Lower lobe of right lung (tissue), 2 donors: ENCODE results near the gene FAM161A. TPM values are rescaled to one million over a fixed set of nuclear protein-coding genes. Genes with fewer than 3 reads are reported as not detected.

Experiments
- ATAC-seq, 2 donors: fragments of 200-7000 bp; cut with Tn5 transposase; one replicate each; pipeline ENCODE4 v1.9.1; 2020 to 2022; ENCODE audit warnings: mild to moderate bottlenecking in 2 of 2, moderate library complexity in 2 of 2
- DNase-seq: peaks from one replicate; pipeline ENCODE4 v3.0.0-alpha.2; 2020
- H3K27ac ChIP-seq: fragments of 200-600 bp; one replicate; pipeline ENCODE4 v1.8.0; 2022
- H3K27me3 ChIP-seq: fragments of 200-600 bp; one replicate; pipeline ENCODE4 v1.8.0; 2022; ENCODE audit warnings: low read depth
- H3K36me3 ChIP-seq: fragments of 200-600 bp; one replicate; pipeline ENCODE4 v1.8.0; 2022; ENCODE audit warnings: mild to moderate bottlenecking
- H3K4me1 ChIP-seq: fragments of 200-600 bp; one replicate; pipeline ENCODE4 v1.8.0; 2022
- H3K4me3 ChIP-seq: fragments of 200-600 bp; one replicate; pipeline ENCODE4 v1.8.0; 2022; ENCODE audit warnings: mild to moderate bottlenecking
- H3K9me3 ChIP-seq: fragments of 200-600 bp; one replicate; pipeline ENCODE4 v1.8.0; 2022
- intact Hi-C: fragments of 100-400 bp; cut with DNase I; formaldehyde crosslinking; loops from one replicate; pipeline ENCODE4 v1.11.0; 2022
- long read RNA-seq: library from polyadenylated mRNA; unstranded; transcript quantifications from one replicate; pipeline ENCODE4 v2.0.0, GENCODE V29; 2021
- total RNA-seq: library from RNA; stranded (reverse); fragmentation: NEBNext Ultra II Directional; extraction: Animal tissue kit (Norgen Biotek cat#: 25700); gene quantifications from one replicate; pipeline ENCODE4 v1.2.1, GENCODE V29; 2021
- TF ChIP-seq, protein P1 (sequence below): fragments of 200-600 bp; IDR thresholded peaks from one replicate; pipeline ENCODE4 v1.8.0; 2022; ENCODE audit warnings: antibody characterized with exemption, mild to moderate bottlenecking
- donor health status: DM: no; HTN: yes; CAD: no; lungs with severe emphysema.

Gene FAM161A
- 2.6 TPM for total RNA-seq
- long read RNA-seq, partial matches to known transcripts = 5 of 6 reads
- long read RNA-seq, other reads (novel, unspliced or antisense) = 1 of 6 reads

GRCh38 chr2:61853847-61854563 lies at the start of gene FAM161A:
Gene FAM161A, minus strand, starts transcription at chr2:61854060. Its CDS starts 19 bp downstream, at chr2:61854041.
- peak; percentile 96 to 97 for ATAC-seq
- no peaks in the 10 kb centered on the region for H3K36me3 ChIP-seq
- no peaks in the 10 kb centered on the region for H3K9me3 ChIP-seq
- TF ChIP-seq, protein P1, sequence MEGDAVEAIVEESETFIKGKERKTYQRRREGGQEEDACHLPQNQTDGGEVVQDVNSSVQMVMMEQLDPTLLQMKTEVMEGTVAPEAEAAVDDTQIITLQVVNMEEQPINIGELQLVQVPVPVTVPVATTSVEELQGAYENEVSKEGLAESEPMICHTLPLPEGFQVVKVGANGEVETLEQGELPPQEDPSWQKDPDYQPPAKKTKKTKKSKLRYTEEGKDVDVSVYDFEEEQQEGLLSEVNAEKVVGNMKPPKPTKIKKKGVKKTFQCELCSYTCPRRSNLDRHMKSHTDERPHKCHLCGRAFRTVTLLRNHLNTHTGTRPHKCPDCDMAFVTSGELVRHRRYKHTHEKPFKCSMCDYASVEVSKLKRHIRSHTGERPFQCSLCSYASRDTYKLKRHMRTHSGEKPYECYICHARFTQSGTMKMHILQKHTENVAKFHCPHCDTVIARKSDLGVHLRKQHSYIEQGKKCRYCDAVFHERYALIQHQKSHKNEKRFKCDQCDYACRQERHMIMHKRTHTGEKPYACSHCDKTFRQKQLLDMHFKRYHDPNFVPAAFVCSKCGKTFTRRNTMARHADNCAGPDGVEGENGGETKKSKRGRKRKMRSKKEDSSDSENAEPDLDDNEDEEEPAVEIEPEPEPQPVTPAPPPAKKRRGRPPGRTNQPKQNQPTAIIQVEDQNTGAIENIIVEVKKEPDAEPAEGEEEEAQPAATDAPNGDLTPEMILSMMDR = no peak
- H3K4me3 ChIP-seq = peak within 1 kb of the TSS; percentile 92
- no peaks in the 10 kb centered on the region for H3K27me3 ChIP-seq
- H3K27ac ChIP-seq = peak within 1 kb of the TSS; percentile 80
- intact Hi-C loops = no loop called here
- peaks cover 15% of the 10 kb centered on the region for H3K4me1 ChIP-seq
- peak; percentile 93 for DNase-seq

DNA sequence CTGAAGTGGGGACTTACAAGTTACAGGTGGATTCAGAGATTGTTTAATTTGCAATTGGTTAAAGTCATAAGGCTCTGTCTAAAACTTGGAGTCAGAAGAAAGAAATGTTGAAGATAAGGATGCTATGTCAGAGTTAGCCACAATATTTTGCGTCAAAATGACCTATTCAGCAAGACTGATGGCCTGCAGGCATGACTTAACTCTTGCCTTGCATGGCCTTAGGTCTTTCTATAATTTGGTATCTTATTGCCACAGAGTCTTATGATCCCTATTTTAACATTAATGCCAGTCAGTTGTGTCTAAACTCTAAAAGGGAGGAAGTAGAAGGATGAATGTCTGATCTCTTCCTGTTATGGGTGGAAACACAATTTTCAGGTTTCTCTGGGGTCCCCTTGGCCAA lies 46.4 kb upstream of the FAM161A start:
- Histone ChIP-seq H3K27me3 (no peaks in the 10 kb centered on the region), H3K4me3 (no peak overlapping the region), H3K27ac (no peak overlapping the region), H3K36me3 (no peaks in the 10 kb centered on the region), H3K4me1 (peaks cover 7% of the 10 kb centered on the region), H3K9me3 (no peaks in the 10 kb centered on the region)
- DNase-seq (no peak), ATAC-seq (no peak)
- intact Hi-C loops = no loop called here
- TF ChIP-seq, protein P1 = no peak

- Histone ChIP-seq H3K36me3 (no peaks in the 10 kb centered on the region), H3K4me3 (no peak overlapping the region), H3K27me3 (no peaks in the 10 kb centered on the region), H3K9me3 (no peaks in the 10 kb centered on the region), H3K27ac (no peak overlapping the region), H3K4me1 (no peaks in the 10 kb centered on the region)
- no peak for ATAC-seq
- DNase-seq = no peak
- intact Hi-C loops = no loop called here
- TF ChIP-seq, protein P1 = no peak
Observed at GRCh38 chr2:61898810-61899209, 45.0 kb upstream of the FAM161A start.

DNA sequence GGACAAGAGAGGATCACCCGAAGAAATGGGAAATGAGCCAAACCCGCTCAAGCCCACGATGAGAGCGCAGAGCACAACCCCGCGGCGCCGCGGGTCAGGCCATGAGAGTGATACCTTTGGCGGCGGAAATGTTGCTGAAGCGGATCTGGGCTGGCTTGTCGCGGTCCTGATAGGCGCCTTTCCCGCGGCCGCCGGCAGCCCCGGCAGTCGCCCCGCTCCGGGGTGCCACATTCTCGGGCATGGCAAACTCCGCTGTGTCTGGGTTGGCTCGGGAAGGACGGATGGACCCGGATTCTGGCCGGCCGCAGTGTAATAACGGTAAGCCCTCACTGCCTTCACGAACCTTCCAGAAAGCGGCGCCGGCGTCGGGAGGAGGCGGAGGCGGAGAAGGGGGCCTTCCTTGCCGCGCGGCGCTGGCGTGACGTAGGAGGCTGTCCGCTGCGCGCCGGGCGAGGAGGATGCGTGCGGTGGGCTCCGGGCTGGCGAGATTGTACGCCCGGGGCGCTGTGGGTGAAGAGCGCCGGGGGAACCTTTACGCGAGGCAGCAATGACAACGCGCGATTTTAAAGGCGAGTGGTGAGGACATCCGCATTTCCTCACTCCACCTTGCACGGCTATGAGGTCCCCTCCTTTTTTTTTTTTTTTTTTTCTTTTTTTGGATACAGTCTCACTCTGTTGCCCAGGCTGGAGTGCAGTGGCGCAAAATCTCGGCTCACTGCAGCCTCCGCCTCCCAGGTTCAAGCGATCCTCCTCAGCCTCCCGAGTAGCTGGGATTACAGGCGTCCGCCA lies 34.6 kb upstream of the FAM161A start, which contains the start of gene CCT4:
TSS of gene CCT4 (minus strand) at position 390 of the 789 bp plus-strand sequence. CDS start at position 241, 149 bp downstream.
- TF ChIP-seq, protein P1 = no peak
- no peaks in the 10 kb centered on the region for H3K9me3 ChIP-seq

DNA sequence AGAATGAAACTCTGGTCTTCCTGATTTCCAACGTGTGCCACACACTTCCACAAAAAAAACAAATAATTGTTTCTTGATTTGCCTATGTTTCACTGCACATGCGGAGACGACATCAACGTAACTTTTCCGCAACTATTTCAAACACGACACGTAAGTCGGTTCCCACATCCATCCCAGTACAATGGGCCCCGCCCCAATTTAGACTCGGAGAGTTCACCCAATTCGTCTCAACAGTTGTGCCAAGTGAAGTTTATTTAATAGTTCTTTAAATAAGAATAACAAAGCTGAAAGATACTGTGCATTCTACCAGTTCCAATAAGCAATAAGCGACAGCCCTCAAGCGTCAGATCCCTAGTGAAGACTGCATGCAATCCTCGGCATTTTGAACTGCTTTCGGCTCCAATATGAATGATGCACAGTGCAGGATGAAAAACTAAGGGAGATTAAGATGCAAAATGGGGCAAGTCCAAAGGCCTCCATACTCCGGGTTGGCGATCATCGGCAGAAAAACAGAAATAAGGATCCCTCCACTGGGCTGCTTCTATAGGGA lies 33.9 kb upstream of the FAM161A start:
- DNase-seq (no peak), ATAC-seq (peak; percentile 25 to 34)
- intact Hi-C loops = no loop called here
- Histone ChIP-seq H3K27ac (peak overlapping the region; percentile 95), H3K27me3 (no peaks in the 10 kb centered on the region), H3K36me3 (peaks cover 35% of the 10 kb centered on the region), H3K4me3 (peak overlapping the region; percentile 82), H3K4me1 (peaks cover 26% of the 10 kb centered on the region), H3K9me3 (no peaks in the 10 kb centered on the region)
- TF ChIP-seq, protein P1 = no peak

More for the DNA sequence above, 34.6 kb upstream of the FAM161A start, which contains the start of gene CCT4:
- H3K27ac ChIP-seq = peak within 1 kb of the TSS; percentile 95
- intact Hi-C loops = no loop called here
- DNase-seq (peak; percentile 91), ATAC-seq (peak; percentile 94 to 97)
- peaks cover 29% of the 10 kb centered on the region for H3K36me3 ChIP-seq
- peaks cover 26% of the 10 kb centered on the region for H3K4me1 ChIP-seq
- no peaks in the 10 kb centered on the region for H3K27me3 ChIP-seq
- peak within 1 kb of the TSS; percentile 82 for H3K4me3 ChIP-seq
